ENCODE results near the gene PRRT1. TPM values are rescaled to one million over a fixed set of nuclear protein-coding genes. Genes with fewer than 3 reads are reported as not detected.

PRRT1 gene
- total and polyA plus RNA-seq, 4 donors, result 0.53 to 2.0 (median 0.97) TPM

DNA sequence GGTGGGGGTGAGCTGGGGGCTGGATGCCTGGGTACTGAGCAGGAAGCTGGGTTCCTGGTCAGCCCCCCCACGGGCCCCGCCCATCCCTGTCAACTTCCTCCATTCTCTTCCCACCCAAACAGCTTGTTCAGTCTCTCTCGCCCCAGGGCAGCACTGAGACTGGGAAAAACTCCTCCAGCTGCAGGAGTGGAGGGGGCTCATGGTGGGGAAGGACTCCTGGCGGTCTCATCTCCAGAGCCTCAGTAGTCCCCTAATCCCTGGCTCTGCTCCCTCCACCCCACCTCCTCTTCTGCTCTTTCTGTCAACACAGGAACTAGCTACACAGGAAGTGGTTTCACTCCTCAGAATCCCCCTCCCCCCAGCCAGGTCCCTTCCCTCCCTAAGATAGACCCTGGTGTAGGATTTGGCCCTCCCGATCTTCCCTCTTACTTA lies 40.9 kb upstream of the PRRT1 start, which contains the start of gene GPSM3:
Gene GPSM3 (minus strand): TSS at position 36 of the 432 bp plus-strand sequence. CDS start 130 bp downstream, outside the sequence.
- WGBS, 2 donors, result 7 to 16% methylated on average over 5 of the region's 5 CpGs
- DNase-seq (peak; percentile 59 to 78 (median 61)), ATAC-seq (ENCODE audit: insufficient read depth, low FRiP score) (no peak)
- peaks cover 0 to 60% (median 18%) of the 10 kb centered on the region in 5 donors for H3K4me1 ChIP-seq (ENCODE audit: control insufficient read depth in 5 of 5, insufficient read depth in 5 of 5, low read length in 5 of 5)
- no peaks in the 10 kb centered on the region for H3K27me3 ChIP-seq (ENCODE audit: control insufficient read depth in 3 of 3, insufficient read depth in 3 of 3, low read length in 2 of 3)
- H3K27ac ChIP-seq (ENCODE audit: low read depth in 1 of 2, low read length in 1 of 2), result peak within 1 kb of the TSS; percentile 62 to 92
- H3K9ac ChIP-seq (ENCODE audit: insufficient read depth in 1 of 2, low read length in 2 of 2), result no peak within 1 kb of the TSS
- H3K9me3 ChIP-seq (ENCODE audit: control insufficient read depth in 4 of 4, insufficient read depth in 3 of 4, low read length in 3 of 4), result no peaks in the 10 kb centered on the region
- no peak within 1 kb of the TSS for H3K4me3 ChIP-seq
- H3K36me3 ChIP-seq (ENCODE audit: control insufficient read depth in 4 of 4, insufficient read depth in 4 of 4, low read length in 4 of 4), result peaks cover 0 to 4% (median 2%) of the 10 kb centered on the region in 4 donors
- TF ChIP-seq, protein P1, sequence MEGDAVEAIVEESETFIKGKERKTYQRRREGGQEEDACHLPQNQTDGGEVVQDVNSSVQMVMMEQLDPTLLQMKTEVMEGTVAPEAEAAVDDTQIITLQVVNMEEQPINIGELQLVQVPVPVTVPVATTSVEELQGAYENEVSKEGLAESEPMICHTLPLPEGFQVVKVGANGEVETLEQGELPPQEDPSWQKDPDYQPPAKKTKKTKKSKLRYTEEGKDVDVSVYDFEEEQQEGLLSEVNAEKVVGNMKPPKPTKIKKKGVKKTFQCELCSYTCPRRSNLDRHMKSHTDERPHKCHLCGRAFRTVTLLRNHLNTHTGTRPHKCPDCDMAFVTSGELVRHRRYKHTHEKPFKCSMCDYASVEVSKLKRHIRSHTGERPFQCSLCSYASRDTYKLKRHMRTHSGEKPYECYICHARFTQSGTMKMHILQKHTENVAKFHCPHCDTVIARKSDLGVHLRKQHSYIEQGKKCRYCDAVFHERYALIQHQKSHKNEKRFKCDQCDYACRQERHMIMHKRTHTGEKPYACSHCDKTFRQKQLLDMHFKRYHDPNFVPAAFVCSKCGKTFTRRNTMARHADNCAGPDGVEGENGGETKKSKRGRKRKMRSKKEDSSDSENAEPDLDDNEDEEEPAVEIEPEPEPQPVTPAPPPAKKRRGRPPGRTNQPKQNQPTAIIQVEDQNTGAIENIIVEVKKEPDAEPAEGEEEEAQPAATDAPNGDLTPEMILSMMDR (IDR thresholded peaks at IDR 0.05; ENCODE audit: control extremely low read depth, extremely low read depth), result no peak

DNA sequence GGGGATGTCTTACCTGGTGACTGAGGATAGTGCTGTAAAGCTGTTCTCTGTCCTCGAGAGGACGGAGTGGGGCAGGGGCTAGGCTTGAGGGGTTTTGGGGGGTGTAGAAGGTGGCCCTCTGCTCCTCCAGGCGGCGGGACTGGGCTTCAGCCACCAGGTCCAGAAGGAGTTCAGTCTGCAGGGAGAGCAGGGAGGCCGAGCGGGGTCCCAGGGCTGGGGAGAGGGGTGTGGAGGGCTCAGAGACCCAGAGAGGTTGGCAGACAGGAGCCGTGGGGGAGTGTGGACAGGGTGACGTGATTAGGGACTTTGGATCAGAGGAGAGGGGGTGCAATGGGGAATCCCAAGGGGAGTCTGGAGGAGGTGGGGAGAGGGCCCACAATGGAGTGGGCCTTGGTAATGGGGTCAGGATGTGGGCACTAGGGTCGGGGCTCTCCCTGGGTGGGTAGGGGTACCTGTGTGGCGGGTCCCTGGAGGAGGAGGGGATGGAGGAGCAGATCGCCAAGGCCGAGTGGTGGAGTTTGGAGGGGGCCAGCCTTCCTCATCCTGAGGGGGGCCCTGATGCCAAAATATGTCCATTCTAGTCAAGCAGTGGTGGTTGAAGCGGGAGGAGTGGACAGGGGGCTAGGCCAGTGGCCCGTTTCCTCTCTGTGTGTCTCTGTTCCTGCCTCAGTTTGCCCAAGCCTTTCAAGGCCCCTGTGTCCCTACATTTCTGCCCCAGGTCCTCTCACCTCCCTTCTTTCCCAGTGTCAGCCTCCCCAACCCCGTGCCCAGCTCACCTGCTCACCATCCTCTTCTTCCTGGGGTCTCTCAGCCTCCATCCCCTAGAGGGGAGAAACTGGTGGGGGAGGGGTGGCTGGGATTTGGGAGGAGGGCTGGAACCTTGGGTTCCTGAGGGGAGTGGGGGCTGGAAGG lies 40.2 kb upstream of the PRRT1 start:
- TF ChIP-seq, protein P1 (IDR thresholded peaks at IDR 0.05; ENCODE audit: control extremely low read depth, extremely low read depth), result no peak
- Histone ChIP-seq H3K4me1 (ENCODE audit: control insufficient read depth in 5 of 5, insufficient read depth in 5 of 5, low read length in 5 of 5) (peaks cover 0 to 54% (median 20%) of the 10 kb centered on the region in 5 donors), H3K27me3 (ENCODE audit: control insufficient read depth in 3 of 3, insufficient read depth in 3 of 3, low read length in 2 of 3) (no peaks in the 10 kb centered on the region), H3K9me3 (ENCODE audit: control insufficient read depth in 4 of 4, insufficient read depth in 3 of 4, low read length in 3 of 4) (no peaks in the 10 kb centered on the region), H3K4me3 (no peak overlapping the region), H3K9ac (ENCODE audit: insufficient read depth in 1 of 2, low read length in 2 of 2) (no peak overlapping the region), H3K36me3 (ENCODE audit: control insufficient read depth in 4 of 4, insufficient read depth in 4 of 4, low read length in 4 of 4) (peaks cover 0 to 10% (median 8%) of the 10 kb centered on the region in 4 donors), H3K27ac (ENCODE audit: low read depth in 1 of 2, low read length in 1 of 2) (peak overlapping the region in 1 of 2 donors; percentile 88)
- WGBS, 2 donors, result 46 to 59% methylated on average over 15 of the region's 15 CpGs
- DNase-seq (no peak), ATAC-seq (ENCODE audit: insufficient read depth, low FRiP score) (no peak)

DNA sequence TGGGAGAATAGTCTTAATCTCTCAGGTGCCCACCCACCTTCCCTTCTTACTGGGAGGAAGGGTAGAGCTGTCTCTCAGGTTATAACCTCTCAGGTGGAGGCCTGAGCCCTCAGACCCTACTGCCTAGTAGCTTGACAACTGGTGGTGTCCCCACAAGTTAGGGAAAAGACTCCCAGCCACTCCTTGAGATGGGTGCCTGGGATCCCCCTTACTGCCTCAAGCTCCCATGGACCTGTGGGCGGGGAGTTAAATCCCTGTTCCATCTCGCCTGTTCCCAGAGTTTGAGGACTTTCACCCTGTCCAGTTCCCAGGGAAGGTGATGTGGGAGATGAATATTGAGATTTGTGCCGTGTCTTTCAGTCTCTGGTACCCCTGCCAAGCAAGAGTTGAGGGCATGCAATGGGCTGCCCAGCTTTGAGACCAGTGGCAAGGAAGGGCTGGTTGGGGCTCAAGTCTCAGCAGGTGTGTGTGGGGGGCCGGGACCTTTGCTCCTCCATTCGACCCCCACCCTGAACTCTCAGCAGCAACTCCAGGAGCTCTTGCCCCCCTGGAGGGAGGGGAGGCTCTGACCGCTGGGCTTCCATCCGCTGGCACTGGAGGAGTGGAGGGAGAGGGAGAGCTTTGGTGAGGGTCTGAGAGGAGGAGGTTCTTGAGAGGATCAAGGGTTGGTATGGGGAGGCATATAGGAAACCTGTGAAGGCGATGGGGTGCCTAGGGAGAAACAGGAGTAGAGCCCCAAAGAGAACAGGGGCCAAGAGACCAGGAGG lies 39.4 kb upstream of the PRRT1 start:
- H3K4me3 ChIP-seq, result no peak overlapping the region

More for the DNA sequence above, 39.4 kb upstream of the PRRT1 start:
- no peak for ATAC-seq (ENCODE audit: insufficient read depth, low FRiP score)
- Histone ChIP-seq H3K4me1 (ENCODE audit: control insufficient read depth in 5 of 5, insufficient read depth in 5 of 5, low read length in 5 of 5) (peaks cover 0 to 58% (median 17%) of the 10 kb centered on the region in 5 donors), H3K9ac (ENCODE audit: insufficient read depth in 1 of 2, low read length in 2 of 2) (peak overlapping the region in 1 of 2 donors; percentile 24), H3K27me3 (ENCODE audit: control insufficient read depth in 3 of 3, insufficient read depth in 3 of 3, low read length in 2 of 3) (no peaks in the 10 kb centered on the region), H3K9me3 (ENCODE audit: control insufficient read depth in 4 of 4, insufficient read depth in 3 of 4, low read length in 3 of 4) (no peaks in the 10 kb centered on the region), H3K36me3 (ENCODE audit: control insufficient read depth in 4 of 4, insufficient read depth in 4 of 4, low read length in 4 of 4) (peaks cover 0 to 13% (median 12%) of the 10 kb centered on the region in 4 donors), H3K27ac (ENCODE audit: low read depth in 1 of 2, low read length in 1 of 2) (peak overlapping the region; percentile 88 to 97)
- TF ChIP-seq, protein P1 (IDR thresholded peaks at IDR 0.05; ENCODE audit: control extremely low read depth, extremely low read depth), result no peak
- DNase-seq, result no peak
- 82 to 83% methylated on average over 8 of the region's 8 CpGs for WGBS, 2 donors

Data from lung (tissue), 12 donors.